ENCODE results near the gene GNB2.

- TF ChIP-seq CTCF (IDR thresholded peaks at IDR 0.05), result no peak
- TF ChIP-seq POLR2AphosphoS5 (IDR thresholded peaks at IDR 0.05), result no peak
These were observed 31.5 kb upstream of the GNB2 start for GRCh38 chr7:100641860-100642533.
